ENCODE results near the gene CCDC50. TPM values are rescaled to one million over a fixed set of nuclear protein-coding genes. Genes with fewer than 3 reads are reported as not detected.

CCDC50 gene
- total RNA-seq, 1 donor from 2014 or later: 24.0 TPM

GRCh38 chr3:191343913-191344312 is 14.7 kb downstream of the CCDC50 start:
- Histone ChIP-seq H3K27ac (ENCODE audit: low read depth, low read length) (no peak overlapping the region), H3K36me3 (ENCODE audit: control insufficient read depth in 3 of 3, insufficient read depth in 3 of 3, low read length in 3 of 3) (no peaks in the 10 kb centered on the region), H3K4me1 (ENCODE audit: control insufficient read depth in 3 of 3, insufficient read depth in 3 of 3, low read length in 3 of 3) (peaks cover 10 to 27% (median 16%) of the 10 kb centered on the region in 3 donors), H3K4me3 (ENCODE audit: low read length in 3 of 3) (no peak overlapping the region), H3K27me3 (ENCODE audit: control insufficient read depth in 3 of 3, insufficient read depth in 3 of 3, low read length in 3 of 3) (no peaks in the 10 kb centered on the region), H3K9me3 (ENCODE audit: control insufficient read depth in 3 of 3, low read length in 3 of 3) (no peaks in the 10 kb centered on the region), H3K9ac (ENCODE audit: low read depth in 1 of 3, low read length in 3 of 3) (no peak overlapping the region)

- Histone ChIP-seq H3K9ac (ENCODE audit: low read depth in 1 of 3, low read length in 3 of 3) (no peak overlapping the region), H3K4me3 (ENCODE audit: low read length in 3 of 3) (no peak overlapping the region), H3K27me3 (ENCODE audit: control insufficient read depth in 3 of 3, insufficient read depth in 3 of 3, low read length in 3 of 3) (no peaks in the 10 kb centered on the region), H3K9me3 (ENCODE audit: control insufficient read depth in 3 of 3, low read length in 3 of 3) (no peaks in the 10 kb centered on the region), H3K36me3 (ENCODE audit: control insufficient read depth in 3 of 3, insufficient read depth in 3 of 3, low read length in 3 of 3) (no peaks in the 10 kb centered on the region), H3K27ac (ENCODE audit: low read depth, low read length) (no peak overlapping the region), H3K4me1 (ENCODE audit: control insufficient read depth in 3 of 3, insufficient read depth in 3 of 3, low read length in 3 of 3) (peaks cover 7 to 22% (median 13%) of the 10 kb centered on the region in 3 donors)
Measured at GRCh38 chr3:191345334-191345733, 16.1 kb downstream of the CCDC50 start.

GRCh38 chr3:191347228-191347627 is 18.0 kb downstream of the CCDC50 start:
- Histone ChIP-seq H3K36me3 (ENCODE audit: control insufficient read depth in 3 of 3, insufficient read depth in 3 of 3, low read length in 3 of 3) (no peaks in the 10 kb centered on the region), H3K27me3 (ENCODE audit: control insufficient read depth in 3 of 3, insufficient read depth in 3 of 3, low read length in 3 of 3) (no peaks in the 10 kb centered on the region), H3K9ac (ENCODE audit: low read depth in 1 of 3, low read length in 3 of 3) (no peak overlapping the region), H3K4me3 (ENCODE audit: low read length in 3 of 3) (no peak overlapping the region), H3K9me3 (ENCODE audit: control insufficient read depth in 3 of 3, low read length in 3 of 3) (no peaks in the 10 kb centered on the region), H3K27ac (ENCODE audit: low read depth, low read length) (no peak overlapping the region), H3K4me1 (ENCODE audit: control insufficient read depth in 3 of 3, insufficient read depth in 3 of 3, low read length in 3 of 3) (peaks cover 5 to 24% (median 8%) of the 10 kb centered on the region in 3 donors)

- Histone ChIP-seq H3K27me3 (ENCODE audit: control insufficient read depth in 3 of 3, insufficient read depth in 3 of 3, low read length in 3 of 3) (no peaks in the 10 kb centered on the region), H3K9me3 (ENCODE audit: control insufficient read depth in 3 of 3, low read length in 3 of 3) (no peaks in the 10 kb centered on the region), H3K4me1 (ENCODE audit: control insufficient read depth in 3 of 3, insufficient read depth in 3 of 3, low read length in 3 of 3) (peaks cover 2 to 28% (median 3%) of the 10 kb centered on the region in 3 donors), H3K27ac (ENCODE audit: low read depth, low read length) (no peak overlapping the region), H3K9ac (ENCODE audit: low read depth in 1 of 3, low read length in 3 of 3) (no peak overlapping the region), H3K36me3 (ENCODE audit: control insufficient read depth in 3 of 3, insufficient read depth in 3 of 3, low read length in 3 of 3) (no peaks in the 10 kb centered on the region), H3K4me3 (ENCODE audit: low read length in 3 of 3) (no peak overlapping the region)
Measured at GRCh38 chr3:191348098-191348497, 18.9 kb downstream of the CCDC50 start.

GRCh38 chr3:191350396-191351090 is 21.3 kb downstream of the CCDC50 start:
- Histone ChIP-seq H3K27ac (ENCODE audit: low read depth, low read length) (no peak overlapping the region), H3K4me3 (ENCODE audit: low read length in 3 of 3) (no peak overlapping the region)

GRCh38 chr3:191352014-191352413 is 22.8 kb downstream of the CCDC50 start:
- H3K4me3 ChIP-seq (ENCODE audit: low read length in 3 of 3): no peak overlapping the region
- H3K36me3 ChIP-seq (ENCODE audit: control insufficient read depth in 3 of 3, insufficient read depth in 3 of 3, low read length in 3 of 3): no peaks in the 10 kb centered on the region
- no peaks in the 10 kb centered on the region for H3K27me3 ChIP-seq (ENCODE audit: control insufficient read depth in 3 of 3, insufficient read depth in 3 of 3, low read length in 3 of 3)
- H3K27ac ChIP-seq (ENCODE audit: low read depth, low read length): no peak overlapping the region
- H3K4me1 ChIP-seq (ENCODE audit: control insufficient read depth in 3 of 3, insufficient read depth in 3 of 3, low read length in 3 of 3): peaks cover 11 to 32% (median 20%) of the 10 kb centered on the region in 3 donors
- H3K9me3 ChIP-seq (ENCODE audit: control insufficient read depth in 3 of 3, low read length in 3 of 3): no peaks in the 10 kb centered on the region
- no peak overlapping the region for H3K9ac ChIP-seq (ENCODE audit: low read depth in 1 of 3, low read length in 3 of 3)

More at GRCh38 chr3:191350396-191351090, 21.3 kb downstream of the CCDC50 start:
- H3K36me3 ChIP-seq (ENCODE audit: control insufficient read depth in 3 of 3, insufficient read depth in 3 of 3, low read length in 3 of 3): no peaks in the 10 kb centered on the region
- H3K9me3 ChIP-seq (ENCODE audit: control insufficient read depth in 3 of 3, low read length in 3 of 3): no peaks in the 10 kb centered on the region
- H3K4me1 ChIP-seq (ENCODE audit: control insufficient read depth in 3 of 3, insufficient read depth in 3 of 3, low read length in 3 of 3): peaks cover 0 to 21% (median 9%) of the 10 kb centered on the region in 3 donors
- H3K27me3 ChIP-seq (ENCODE audit: control insufficient read depth in 3 of 3, insufficient read depth in 3 of 3, low read length in 3 of 3): no peaks in the 10 kb centered on the region
- no peak overlapping the region for H3K9ac ChIP-seq (ENCODE audit: low read depth in 1 of 3, low read length in 3 of 3)

- H3K9ac ChIP-seq (ENCODE audit: low read depth in 1 of 3, low read length in 3 of 3): no peak overlapping the region
- peaks cover 11 to 32% (median 22%) of the 10 kb centered on the region in 3 donors for H3K4me1 ChIP-seq (ENCODE audit: control insufficient read depth in 3 of 3, insufficient read depth in 3 of 3, low read length in 3 of 3)
- no peak overlapping the region for H3K4me3 ChIP-seq (ENCODE audit: low read length in 3 of 3)
- H3K27me3 ChIP-seq (ENCODE audit: control insufficient read depth in 3 of 3, insufficient read depth in 3 of 3, low read length in 3 of 3): no peaks in the 10 kb centered on the region
- H3K36me3 ChIP-seq (ENCODE audit: control insufficient read depth in 3 of 3, insufficient read depth in 3 of 3, low read length in 3 of 3): peaks cover under 1 to 4% (median 4%) of the 10 kb centered on the region in 3 donors
- no peak overlapping the region for H3K27ac ChIP-seq (ENCODE audit: low read depth, low read length)
- H3K9me3 ChIP-seq (ENCODE audit: control insufficient read depth in 3 of 3, low read length in 3 of 3): no peaks in the 10 kb centered on the region
Measured at GRCh38 chr3:191353022-191353777, 24.0 kb downstream of the CCDC50 start.

- Histone ChIP-seq H3K27ac (ENCODE audit: low read depth, low read length) (no peak overlapping the region), H3K4me1 (ENCODE audit: control insufficient read depth in 3 of 3, insufficient read depth in 3 of 3, low read length in 3 of 3) (peaks cover 11 to 29% (median 22%) of the 10 kb centered on the region in 3 donors), H3K9me3 (ENCODE audit: control insufficient read depth in 3 of 3, low read length in 3 of 3) (no peaks in the 10 kb centered on the region), H3K36me3 (ENCODE audit: control insufficient read depth in 3 of 3, insufficient read depth in 3 of 3, low read length in 3 of 3) (peaks cover 4 to 5% (median 4%) of the 10 kb centered on the region in 3 donors), H3K27me3 (ENCODE audit: control insufficient read depth in 3 of 3, insufficient read depth in 3 of 3, low read length in 3 of 3) (no peaks in the 10 kb centered on the region), H3K4me3 (ENCODE audit: low read length in 3 of 3) (no peak overlapping the region), H3K9ac (ENCODE audit: low read depth in 1 of 3, low read length in 3 of 3) (no peak overlapping the region)
Measured at GRCh38 chr3:191355406-191355805, 26.2 kb downstream of the CCDC50 start.

- Histone ChIP-seq H3K27me3 (ENCODE audit: control insufficient read depth in 3 of 3, insufficient read depth in 3 of 3, low read length in 3 of 3) (no peaks in the 10 kb centered on the region), H3K9ac (ENCODE audit: low read depth in 1 of 3, low read length in 3 of 3) (no peak overlapping the region), H3K27ac (ENCODE audit: low read depth, low read length) (no peak overlapping the region), H3K4me1 (ENCODE audit: control insufficient read depth in 3 of 3, insufficient read depth in 3 of 3, low read length in 3 of 3) (peaks cover 11 to 23% (median 22%) of the 10 kb centered on the region in 3 donors), H3K4me3 (ENCODE audit: low read length in 3 of 3) (no peak overlapping the region), H3K36me3 (ENCODE audit: control insufficient read depth in 3 of 3, insufficient read depth in 3 of 3, low read length in 3 of 3) (peaks cover 9 to 18% (median 12%) of the 10 kb centered on the region in 3 donors), H3K9me3 (ENCODE audit: control insufficient read depth in 3 of 3, low read length in 3 of 3) (no peaks in the 10 kb centered on the region)
Measured at GRCh38 chr3:191356631-191357439, 27.6 kb downstream of the CCDC50 start.

Data from skeletal muscle tissue (tissue), 4 donors.